GM18498 (cell line): ENCODE data around the gene SNED1.

Source experiments
- ATAC-seq: cut with Tn5 transposase; IDR thresholded peaks from one replicate; pipeline ENCODE4 v1.9.1; 2021; ENCODE audit warnings: mild to moderate bottlenecking, moderate library complexity; ENCODE audit not compliant: unreplicated experiment

The SNED1 gene

DNA sequence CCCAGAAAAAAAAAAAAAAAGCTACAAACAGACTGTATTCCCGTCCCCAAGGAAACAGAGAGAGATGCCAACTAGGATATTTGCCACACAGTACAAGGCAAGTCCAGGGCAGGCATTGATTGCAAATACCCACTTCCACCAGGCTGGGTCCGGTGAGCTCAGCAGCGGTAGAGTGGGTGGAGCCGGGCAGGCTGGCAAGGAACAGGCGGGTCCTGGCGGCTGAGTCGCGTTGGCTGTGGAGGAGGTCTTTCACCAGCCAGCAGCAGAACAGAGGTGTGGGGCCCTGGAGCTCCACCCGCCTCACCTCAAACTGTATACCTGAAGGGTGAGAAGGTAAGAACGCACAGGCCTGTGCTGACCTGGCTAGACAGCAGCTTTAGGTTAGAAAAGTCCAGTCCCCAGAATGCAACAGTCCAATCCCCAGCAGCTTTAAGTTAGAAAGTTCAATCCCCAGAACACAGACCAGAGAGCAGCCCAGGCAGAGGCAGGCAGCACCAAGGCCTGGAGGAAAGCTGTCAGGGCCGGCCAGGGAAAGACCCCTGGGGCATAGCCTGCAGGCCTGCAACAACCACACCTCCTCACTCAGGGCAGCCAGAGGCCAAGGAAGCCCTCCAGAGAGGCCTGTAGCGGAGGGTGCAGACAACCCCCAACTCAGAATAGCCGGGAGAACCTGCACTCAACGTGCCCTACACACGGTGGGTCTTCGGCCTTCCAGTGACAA is 125.6 kb downstream of the SNED1 start:
- no peak for ATAC-seq

DNA sequence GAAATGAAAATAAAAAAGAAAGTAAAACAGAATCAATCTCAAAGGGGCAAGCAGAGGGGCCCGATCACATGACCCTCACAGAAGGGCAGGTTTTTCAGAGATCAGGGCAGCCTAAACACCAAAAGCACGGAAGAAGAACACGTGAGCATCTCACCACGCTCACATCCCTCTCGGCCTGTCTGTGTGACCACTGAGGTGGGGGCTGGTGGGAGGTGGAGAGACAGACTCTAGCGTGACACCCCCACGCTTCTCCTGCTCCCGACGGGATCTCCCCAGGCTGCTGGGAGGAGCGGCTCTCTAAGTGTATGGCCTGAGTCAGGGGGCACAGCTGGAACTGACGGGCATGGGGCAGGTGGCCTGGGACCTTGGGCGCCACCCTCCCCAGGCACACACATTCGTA is 127.2 kb downstream of the SNED1 start:
- ATAC-seq = no peak

GRCh38 chr2:241126201-241126611 is 127.8 kb downstream of the SNED1 start:
- no peak for ATAC-seq

DNA sequence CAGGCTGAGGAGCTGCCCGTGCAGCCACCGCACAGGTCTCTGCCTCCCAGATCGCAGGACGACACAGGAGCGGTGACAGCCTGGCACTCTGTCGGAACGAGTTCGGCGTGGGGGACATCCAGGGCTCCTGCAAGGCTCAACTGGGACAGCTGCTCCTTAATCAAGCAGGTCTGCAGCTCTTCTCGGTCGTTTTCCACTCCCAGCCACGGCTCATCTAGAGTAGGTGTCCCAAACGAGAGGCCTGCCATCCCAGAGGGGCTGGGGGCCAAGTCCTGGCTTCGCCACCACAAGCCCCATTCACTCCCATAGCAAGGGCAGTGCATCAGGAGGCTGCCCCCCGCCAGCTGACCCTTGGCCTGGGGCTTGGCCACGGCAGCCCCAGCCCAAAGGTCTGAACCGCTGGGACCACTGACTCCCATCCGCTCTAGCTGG is 128.4 kb downstream of the SNED1 start:
- ATAC-seq = no peak

- ATAC-seq = no peak
These were observed 129.8 kb downstream of the SNED1 start for GRCh38 chr2:241128266-241128665.

DNA sequence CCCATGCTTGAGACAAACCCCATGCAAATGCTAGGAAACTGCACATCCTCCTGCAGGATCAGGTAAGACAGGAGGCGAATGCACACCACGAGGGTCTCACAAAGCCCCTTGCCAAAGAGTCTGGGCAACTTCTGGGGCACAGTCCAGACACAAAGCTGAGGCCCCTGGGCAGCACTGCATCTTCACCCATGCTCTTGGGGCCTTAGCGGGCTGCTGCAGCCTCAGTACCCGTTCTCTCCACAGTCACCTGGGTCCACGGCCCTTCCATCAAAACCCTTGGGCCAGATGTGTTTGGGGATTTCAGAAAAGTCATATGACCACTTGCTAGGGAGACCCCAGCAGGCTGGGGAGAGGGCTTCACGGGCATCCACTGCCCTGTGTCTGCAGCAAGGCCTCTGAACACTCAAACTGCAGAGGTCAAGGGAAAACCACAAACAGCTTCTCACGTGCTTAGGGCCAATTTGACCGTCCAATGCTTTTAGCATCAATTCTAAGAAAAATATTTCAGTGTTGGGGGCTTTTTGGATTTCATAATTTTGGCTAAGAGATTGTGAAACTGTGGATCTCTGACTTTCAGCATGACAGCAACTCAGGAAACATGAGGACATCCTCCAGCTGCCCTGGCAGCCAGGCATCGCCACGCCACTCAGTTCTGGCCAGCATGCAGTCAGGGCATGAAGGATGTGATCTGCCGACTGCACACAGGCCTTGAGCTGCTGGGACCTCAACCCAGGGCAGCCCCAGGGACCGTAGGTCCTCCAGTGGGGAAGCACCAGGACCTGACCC is 130.9 kb downstream of the SNED1 start:
- no peak for ATAC-seq

GRCh38 chr2:241130316-241130715 is 131.9 kb downstream of the SNED1 start:
- no peak for ATAC-seq

DNA sequence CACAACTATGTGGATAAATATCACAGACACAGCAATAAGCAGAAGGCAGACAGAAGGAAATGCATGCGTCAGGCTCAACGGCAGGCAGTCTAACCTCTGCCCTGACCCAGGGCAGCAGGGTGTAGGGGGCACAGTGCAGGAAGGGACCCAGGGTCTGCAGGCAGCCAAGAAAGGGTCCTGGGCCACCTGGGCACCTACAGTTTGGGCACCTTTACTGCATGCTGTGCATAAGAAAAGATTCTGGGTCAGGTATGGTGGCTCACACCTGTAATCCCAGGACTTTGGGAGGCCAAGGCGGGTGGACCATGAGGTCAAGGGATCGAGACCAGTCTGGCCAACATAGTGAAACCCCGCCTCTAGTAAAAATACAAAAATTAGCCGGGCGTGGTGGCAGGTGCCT is 133.1 kb downstream of the SNED1 start:
- ATAC-seq = no peak

- no peak for ATAC-seq
These were observed 134.4 kb downstream of the SNED1 start for GRCh38 chr2:241132538-241133435.

- no peak for ATAC-seq
These were observed 135.0 kb downstream of the SNED1 start for GRCh38 chr2:241133436-241133820.

DNA sequence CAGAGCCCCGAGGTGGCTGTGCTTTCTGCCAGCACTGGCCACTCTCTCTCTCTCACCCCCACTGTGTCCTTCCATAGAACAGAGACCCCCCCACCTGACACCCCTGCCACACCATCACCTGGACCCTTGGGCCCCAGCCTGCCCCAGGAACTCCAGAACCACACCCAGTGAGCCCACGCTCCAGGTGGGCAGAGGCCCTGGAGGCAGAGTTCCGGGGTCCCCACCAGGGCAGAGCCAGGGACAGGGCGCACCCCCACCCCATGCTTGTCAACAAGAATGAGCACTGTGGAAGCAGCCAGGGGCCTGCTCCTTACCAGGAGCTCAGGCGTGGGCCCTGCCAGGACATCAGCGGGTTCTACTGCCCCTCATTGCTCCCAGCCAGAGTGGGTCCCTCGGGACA is 136.3 kb downstream of the SNED1 start:
- ATAC-seq = no peak

DNA sequence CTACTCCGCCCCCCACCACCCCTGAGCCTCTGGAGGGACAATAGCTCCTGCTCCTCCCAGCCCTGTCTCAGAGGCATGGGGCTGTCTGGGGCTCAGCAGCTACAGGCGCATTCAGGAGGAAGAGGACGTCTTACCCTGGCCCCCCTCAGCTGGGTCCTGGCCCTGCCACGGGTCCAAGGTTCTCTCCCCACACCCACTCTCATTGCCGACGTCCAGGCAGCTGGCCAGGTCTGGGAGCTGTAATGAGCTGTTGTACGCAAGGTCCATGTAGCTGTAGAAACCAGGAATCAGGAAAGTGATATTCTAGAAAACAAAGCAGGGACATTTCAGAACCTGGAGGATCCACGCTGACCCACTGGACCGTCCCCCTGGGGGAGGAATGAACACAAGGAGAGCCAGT is 137.3 kb downstream of the SNED1 start:
- ATAC-seq = no peak

GRCh38 chr2:241136191-241136590 is 137.8 kb downstream of the SNED1 start:
- ATAC-seq = no peak

- no peak for ATAC-seq
These were observed 138.3 kb downstream of the SNED1 start for GRCh38 chr2:241136661-241137260.

GRCh38 chr2:241137276-241138190 is 139.1 kb downstream of the SNED1 start:
- no peak for ATAC-seq

DNA sequence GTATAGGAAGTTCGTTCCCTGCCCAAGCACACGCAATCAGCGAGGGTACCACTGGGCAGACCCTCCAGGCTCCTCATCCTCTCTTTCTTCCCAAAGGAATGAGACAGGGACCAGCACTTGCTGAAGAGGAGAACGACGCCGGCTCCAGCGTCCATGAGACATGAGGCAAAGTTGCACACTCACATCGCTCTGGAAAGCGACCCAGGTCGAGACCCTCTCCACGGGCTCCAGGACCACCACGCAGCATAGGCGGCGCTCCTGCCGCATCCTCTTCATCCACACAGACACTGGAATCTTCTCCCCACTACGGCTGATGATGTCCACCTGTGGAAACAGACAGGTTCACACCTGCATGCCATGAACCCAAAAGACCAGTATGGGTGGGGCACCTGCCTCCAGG is 140.1 kb downstream of the SNED1 start:
- ATAC-seq = no peak

- no peak for ATAC-seq
These were observed 141.4 kb downstream of the SNED1 start for GRCh38 chr2:241139531-241140444.

GRCh38 chr2:241140445-241140840 is 142.0 kb downstream of the SNED1 start:
- no peak for ATAC-seq

- no peak for ATAC-seq
These were observed 142.9 kb downstream of the SNED1 start for GRCh38 chr2:241141214-241141770.
